ENCODE results near the gene ZNF521.

ZNF521 gene

GRCh38 chr18:25144820-25145219 is 207.1 kb downstream of the ZNF521 start:
- Mint-ChIP-seq H3K9me3 (no peaks in the 10 kb centered on the region), H3K27ac (no peak overlapping the region), H3K4me1 (ENCODE audit: low read depth) (no peaks in the 10 kb centered on the region), H3K36me3 (ENCODE audit: low read depth) (no peaks in the 10 kb centered on the region), H3K27me3 (ENCODE audit: low read depth) (no peaks in the 10 kb centered on the region), H3K4me3 (no peak overlapping the region)

GRCh38 chr18:25141886-25142285 is 210.1 kb downstream of the ZNF521 start:
- no peaks in the 10 kb centered on the region for H3K4me1 Mint-ChIP-seq (ENCODE audit: low read depth)
- H3K27ac Mint-ChIP-seq: no peak overlapping the region
- H3K27me3 Mint-ChIP-seq (ENCODE audit: low read depth): no peaks in the 10 kb centered on the region
- H3K9me3 Mint-ChIP-seq: no peaks in the 10 kb centered on the region
- H3K36me3 Mint-ChIP-seq (ENCODE audit: low read depth): no peaks in the 10 kb centered on the region
- no peak overlapping the region for H3K4me3 Mint-ChIP-seq

- Mint-ChIP-seq H3K36me3 (ENCODE audit: low read depth) (no peaks in the 10 kb centered on the region), H3K9me3 (no peaks in the 10 kb centered on the region), H3K4me3 (no peak overlapping the region), H3K4me1 (ENCODE audit: low read depth) (no peaks in the 10 kb centered on the region), H3K27me3 (ENCODE audit: low read depth) (no peaks in the 10 kb centered on the region), H3K27ac (no peak overlapping the region)
These were observed 210.6 kb downstream of the ZNF521 start for GRCh38 chr18:25141399-25141798.

- no peaks in the 10 kb centered on the region for H3K27me3 Mint-ChIP-seq (ENCODE audit: low read depth)
- H3K36me3 Mint-ChIP-seq (ENCODE audit: low read depth): no peaks in the 10 kb centered on the region
- H3K4me1 Mint-ChIP-seq (ENCODE audit: low read depth): no peaks in the 10 kb centered on the region
- no peak overlapping the region for H3K4me3 Mint-ChIP-seq
- H3K9me3 Mint-ChIP-seq: no peaks in the 10 kb centered on the region
- H3K27ac Mint-ChIP-seq: no peak overlapping the region
These were observed 211.0 kb downstream of the ZNF521 start for GRCh38 chr18:25140962-25141308.

- no peaks in the 10 kb centered on the region for H3K27me3 Mint-ChIP-seq (ENCODE audit: low read depth)
- H3K27ac Mint-ChIP-seq: no peak overlapping the region
- no peaks in the 10 kb centered on the region for H3K9me3 Mint-ChIP-seq
- no peaks in the 10 kb centered on the region for H3K4me1 Mint-ChIP-seq (ENCODE audit: low read depth)
- H3K36me3 Mint-ChIP-seq (ENCODE audit: low read depth): no peaks in the 10 kb centered on the region
- H3K4me3 Mint-ChIP-seq: no peak overlapping the region
These were observed 211.6 kb downstream of the ZNF521 start for GRCh38 chr18:25140124-25140961.

GRCh38 chr18:25137197-25137472 is 214.8 kb downstream of the ZNF521 start:
- H3K36me3 Mint-ChIP-seq (ENCODE audit: low read depth): no peaks in the 10 kb centered on the region
- H3K9me3 Mint-ChIP-seq: no peaks in the 10 kb centered on the region
- H3K4me3 Mint-ChIP-seq: no peak overlapping the region
- H3K27me3 Mint-ChIP-seq (ENCODE audit: low read depth): no peaks in the 10 kb centered on the region
- no peaks in the 10 kb centered on the region for H3K4me1 Mint-ChIP-seq (ENCODE audit: low read depth)
- H3K27ac Mint-ChIP-seq: no peak overlapping the region

GRCh38 chr18:25136416-25137196 is 215.4 kb downstream of the ZNF521 start:
- Mint-ChIP-seq H3K36me3 (ENCODE audit: low read depth) (no peaks in the 10 kb centered on the region), H3K27me3 (ENCODE audit: low read depth) (no peaks in the 10 kb centered on the region), H3K4me3 (no peak overlapping the region), H3K27ac (no peak overlapping the region), H3K9me3 (no peaks in the 10 kb centered on the region), H3K4me1 (ENCODE audit: low read depth) (no peaks in the 10 kb centered on the region)

GRCh38 chr18:25134861-25135260 is 217.1 kb downstream of the ZNF521 start:
- H3K27ac Mint-ChIP-seq: no peak overlapping the region
- H3K4me1 Mint-ChIP-seq (ENCODE audit: low read depth): no peaks in the 10 kb centered on the region
- no peaks in the 10 kb centered on the region for H3K27me3 Mint-ChIP-seq (ENCODE audit: low read depth)
- H3K4me3 Mint-ChIP-seq: no peak overlapping the region
- no peaks in the 10 kb centered on the region for H3K36me3 Mint-ChIP-seq (ENCODE audit: low read depth)
- H3K9me3 Mint-ChIP-seq: no peaks in the 10 kb centered on the region

- no peak overlapping the region for H3K4me3 Mint-ChIP-seq
- H3K27me3 Mint-ChIP-seq (ENCODE audit: low read depth): no peaks in the 10 kb centered on the region
- no peak overlapping the region for H3K27ac Mint-ChIP-seq
- no peaks in the 10 kb centered on the region for H3K36me3 Mint-ChIP-seq (ENCODE audit: low read depth)
- H3K4me1 Mint-ChIP-seq (ENCODE audit: low read depth): no peaks in the 10 kb centered on the region
- H3K9me3 Mint-ChIP-seq: no peaks in the 10 kb centered on the region
These were observed 218.1 kb downstream of the ZNF521 start for GRCh38 chr18:25133879-25134278.

- no peaks in the 10 kb centered on the region for H3K4me1 Mint-ChIP-seq (ENCODE audit: low read depth)
- H3K4me3 Mint-ChIP-seq: no peak overlapping the region
- H3K27me3 Mint-ChIP-seq (ENCODE audit: low read depth): no peaks in the 10 kb centered on the region
- H3K27ac Mint-ChIP-seq: no peak overlapping the region
- H3K36me3 Mint-ChIP-seq (ENCODE audit: low read depth): no peaks in the 10 kb centered on the region
- H3K9me3 Mint-ChIP-seq: no peaks in the 10 kb centered on the region
These were observed 219.0 kb downstream of the ZNF521 start for GRCh38 chr18:25132786-25133496.

GRCh38 chr18:25126751-25127150 is 225.2 kb downstream of the ZNF521 start:
- H3K4me3 Mint-ChIP-seq: no peak overlapping the region
- no peaks in the 10 kb centered on the region for H3K36me3 Mint-ChIP-seq (ENCODE audit: low read depth)

GRCh38 chr18:25125680-25126079 is 226.3 kb downstream of the ZNF521 start:
- Mint-ChIP-seq H3K4me1 (ENCODE audit: low read depth) (no peaks in the 10 kb centered on the region), H3K9me3 (no peaks in the 10 kb centered on the region), H3K36me3 (ENCODE audit: low read depth) (no peaks in the 10 kb centered on the region), H3K27me3 (ENCODE audit: low read depth) (no peaks in the 10 kb centered on the region), H3K27ac (no peak overlapping the region), H3K4me3 (no peak overlapping the region)

More at GRCh38 chr18:25126751-25127150, 225.2 kb downstream of the ZNF521 start:
- Mint-ChIP-seq H3K27ac (no peak overlapping the region), H3K27me3 (ENCODE audit: low read depth) (no peaks in the 10 kb centered on the region), H3K9me3 (no peaks in the 10 kb centered on the region), H3K4me1 (ENCODE audit: low read depth) (no peaks in the 10 kb centered on the region)

- H3K27ac Mint-ChIP-seq: no peak overlapping the region
These were observed 228.3 kb downstream of the ZNF521 start for GRCh38 chr18:25123438-25124232.

GRCh38 chr18:25121442-25121841 is 230.5 kb downstream of the ZNF521 start:
- no peaks in the 10 kb centered on the region for H3K9me3 Mint-ChIP-seq
- H3K27ac Mint-ChIP-seq: no peak overlapping the region
- H3K4me1 Mint-ChIP-seq (ENCODE audit: low read depth): no peaks in the 10 kb centered on the region
- no peak overlapping the region for H3K4me3 Mint-ChIP-seq
- H3K27me3 Mint-ChIP-seq (ENCODE audit: low read depth): no peaks in the 10 kb centered on the region
- H3K36me3 Mint-ChIP-seq (ENCODE audit: low read depth): no peaks in the 10 kb centered on the region

More at GRCh38 chr18:25123438-25124232, 228.3 kb downstream of the ZNF521 start:
- Mint-ChIP-seq H3K4me3 (no peak overlapping the region), H3K36me3 (ENCODE audit: low read depth) (no peaks in the 10 kb centered on the region), H3K27me3 (ENCODE audit: low read depth) (no peaks in the 10 kb centered on the region), H3K4me1 (ENCODE audit: low read depth) (no peaks in the 10 kb centered on the region), H3K9me3 (no peaks in the 10 kb centered on the region)
